CD4-positive, alpha-beta T cell (primary cell): ENCODE results near the gene RBM19. TPM values are rescaled to one million over a fixed set of nuclear protein-coding genes. Genes with fewer than 3 reads are reported as not detected.

Experiments
- ATAC-seq: fragments of 200-7000 bp; cut with Tn5 transposase; one replicate; pipeline ENCODE4 v1.10.0; 2022; ENCODE audit warnings: mild to moderate bottlenecking; ENCODE audit not compliant: poor library complexity
- CTCF ChIA-PET: fragments of 350-600 bp; sonication (Branson Sonifier 250); formaldehyde crosslinking; loops from one replicate; lab custom pipeline; 2021; ENCODE audit warnings: antibody characterized with exemption, inconsistent platforms; lab: Charles Lee
- POLR2A ChIA-PET: fragments of 350-600 bp; sonication (Branson Sonifier 250); formaldehyde crosslinking; loops from one replicate; lab custom pipeline; 2021; ENCODE audit warnings: antibody characterized with exemption, inconsistent platforms; lab: Charles Lee
- DNase-seq, 14 experiments: peaks; one replicate each; pipeline ENCODE4 v3.0.0-alpha.2; 2013 to 2020; ENCODE audit warnings: mixed read lengths in 2 of 14
- H3K27ac ChIP-seq, 2 donors: one replicate each; pipeline versions ENCODE4 v1.5.1 to v1.7.0; 2013; ENCODE audit warnings: low read length in 2 of 2, low read depth in 1 of 2, mild to moderate bottlenecking in 1 of 2
- H3K27me3 ChIP-seq, 2 experiments: 1 replicate in 1 of 2; 2 replicates in 1 of 2; pipeline versions ENCODE4 v1.6.1 to v1.7.0; 2013; ENCODE audit warnings: low read length in 2 of 2, control low read depth in 1 of 2, mild to moderate bottlenecking in 1 of 2, moderate library complexity in 1 of 2; ENCODE audit not compliant: insufficient read depth in 2 of 2, control insufficient read depth in 1 of 2
- H3K36me3 ChIP-seq: one replicate; pipeline ENCODE4 v1.6.1; 2013; ENCODE audit warnings: low read length, control low read depth; ENCODE audit not compliant: insufficient read depth
- H3K4me1 ChIP-seq: one replicate; pipeline ENCODE4 v1.6.1; 2013; ENCODE audit warnings: low read length, control low read depth; ENCODE audit not compliant: insufficient read depth
- H3K4me3 ChIP-seq: one replicate; pipeline ENCODE4 v1.5.1; 2013; ENCODE audit warnings: mild to moderate bottlenecking, low read length, moderate library complexity
- H3K9me3 ChIP-seq, 2 experiments: 1 replicate in 1 of 2; 2 replicates in 1 of 2; pipeline versions ENCODE4 v1.6.1 to v1.7.0; 2013; ENCODE audit warnings: low read length in 2 of 2, mild to moderate bottlenecking in 2 of 2, control low read depth in 1 of 2, moderate library complexity in 1 of 2; ENCODE audit not compliant: control insufficient read depth in 1 of 2, insufficient read depth in 1 of 2
- H3K27ac Mint-ChIP-seq: one replicate; pipeline ENCODE4 v1.8.0; 2020; ENCODE audit warnings: mixed read lengths
- H3K27me3 Mint-ChIP-seq: one replicate; pipeline ENCODE4 v1.8.0; 2021; ENCODE audit warnings: mixed read lengths
- H3K36me3 Mint-ChIP-seq: one replicate; pipeline ENCODE4 v1.8.0; 2021; ENCODE audit warnings: low read depth, mixed read lengths
- H3K4me1 Mint-ChIP-seq: one replicate; pipeline ENCODE4 v1.8.0; 2021; ENCODE audit warnings: low read depth, mixed read lengths
- H3K4me3 Mint-ChIP-seq: one replicate; pipeline ENCODE4 v1.8.0; 2020; ENCODE audit warnings: mild to moderate bottlenecking, mixed read lengths
- H3K9me3 Mint-ChIP-seq: one replicate; pipeline ENCODE4 v1.8.0; 2020; ENCODE audit warnings: mixed read lengths
- intact Hi-C, 2 experiments: fragments of 100-400 bp; cut with DNase I in 1 of 2; cut with micrococcal nuclease in 1 of 2; formaldehyde crosslinking; loops; one replicate each; pipeline versions ENCODE4 v1.15.1 to v1.9.0; 2023 to 2025; cut with DNase I, micrococcal nuclease
- total RNA-seq, 174 experiments: library from RNA in 2 of 174; stranded (reverse) in 2 of 174; gene quantifications; one replicate each; pipeline ENCODE4 v1.2.3 and lab custom pipeline; 2021 to 2026
- TF ChIP-seq, protein P1 (sequence below): fragments of 200-600 bp; IDR thresholded peaks from one replicate; pipeline ENCODE4 v1.8.0; 2022; ENCODE audit warnings: antibody characterized with exemption, mild to moderate bottlenecking

RBM19 gene
- total RNA-seq, 2 experiments from 2014 or later = 57.1 to 58.5 TPM

DNA sequence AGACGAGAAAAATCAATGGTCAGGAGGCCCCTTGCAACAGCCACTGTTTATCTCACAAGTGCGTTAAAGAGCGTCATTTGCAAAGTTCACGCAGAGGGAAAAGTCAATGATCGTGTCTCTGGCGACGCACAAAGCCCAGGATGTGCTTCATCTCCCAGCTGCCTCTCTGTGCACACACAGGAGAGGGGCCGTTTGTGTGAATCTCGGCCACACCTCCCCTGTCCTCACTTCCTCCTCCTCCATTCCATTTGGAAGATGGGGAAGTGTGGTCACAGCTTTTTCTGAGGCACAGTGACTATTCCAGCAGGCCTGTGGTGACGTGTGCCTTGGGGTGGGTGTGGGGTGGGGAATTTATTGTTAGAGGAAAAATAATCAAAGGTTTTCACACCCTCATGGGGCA, 90.4 kb downstream of the RBM19 start:
- Mint-ChIP-seq H3K36me3 (peaks cover 46% of the 10 kb centered on the region), H3K27me3 (no peaks in the 10 kb centered on the region), H3K9me3 (no peaks in the 10 kb centered on the region), H3K27ac (no peak overlapping the region), H3K4me1 (no peaks in the 10 kb centered on the region), H3K4me3 (no peak overlapping the region)
- ChIA-PET POLR2A (no interaction called here), CTCF (no interaction called here)
- intact Hi-C loops = no loop called here
- H3K27me3 ChIP-seq = no peaks in the 10 kb centered on the region
- DNase-seq (no peak), ATAC-seq (no peak)
- H3K27ac ChIP-seq = no peak overlapping the region
- TF ChIP-seq, protein P1, sequence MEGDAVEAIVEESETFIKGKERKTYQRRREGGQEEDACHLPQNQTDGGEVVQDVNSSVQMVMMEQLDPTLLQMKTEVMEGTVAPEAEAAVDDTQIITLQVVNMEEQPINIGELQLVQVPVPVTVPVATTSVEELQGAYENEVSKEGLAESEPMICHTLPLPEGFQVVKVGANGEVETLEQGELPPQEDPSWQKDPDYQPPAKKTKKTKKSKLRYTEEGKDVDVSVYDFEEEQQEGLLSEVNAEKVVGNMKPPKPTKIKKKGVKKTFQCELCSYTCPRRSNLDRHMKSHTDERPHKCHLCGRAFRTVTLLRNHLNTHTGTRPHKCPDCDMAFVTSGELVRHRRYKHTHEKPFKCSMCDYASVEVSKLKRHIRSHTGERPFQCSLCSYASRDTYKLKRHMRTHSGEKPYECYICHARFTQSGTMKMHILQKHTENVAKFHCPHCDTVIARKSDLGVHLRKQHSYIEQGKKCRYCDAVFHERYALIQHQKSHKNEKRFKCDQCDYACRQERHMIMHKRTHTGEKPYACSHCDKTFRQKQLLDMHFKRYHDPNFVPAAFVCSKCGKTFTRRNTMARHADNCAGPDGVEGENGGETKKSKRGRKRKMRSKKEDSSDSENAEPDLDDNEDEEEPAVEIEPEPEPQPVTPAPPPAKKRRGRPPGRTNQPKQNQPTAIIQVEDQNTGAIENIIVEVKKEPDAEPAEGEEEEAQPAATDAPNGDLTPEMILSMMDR = no peak
- no peaks in the 10 kb centered on the region for H3K9me3 ChIP-seq
- H3K4me1 ChIP-seq = no peaks in the 10 kb centered on the region
- H3K4me3 ChIP-seq = no peak overlapping the region
- peaks cover 33% of the 10 kb centered on the region for H3K36me3 ChIP-seq

GRCh38 chr12:113874999-113875561, 91.0 kb downstream of the RBM19 start:
- no peak overlapping the region for H3K27ac ChIP-seq
- H3K36me3 Mint-ChIP-seq = peaks cover 52% of the 10 kb centered on the region
- no peaks in the 10 kb centered on the region for H3K4me1 Mint-ChIP-seq
- H3K27ac Mint-ChIP-seq = no peak overlapping the region
- intact Hi-C loops = no loop called here
- H3K4me3 ChIP-seq = no peak overlapping the region
- H3K9me3 Mint-ChIP-seq = no peaks in the 10 kb centered on the region
- H3K27me3 Mint-ChIP-seq = no peaks in the 10 kb centered on the region
- peaks cover 35% of the 10 kb centered on the region for H3K36me3 ChIP-seq
- no peak for DNase-seq
- no peak for ATAC-seq
- no peak overlapping the region for H3K4me3 Mint-ChIP-seq
- ChIA-PET POLR2A (no interaction called here), CTCF (no interaction called here)
- H3K9me3 ChIP-seq = no peaks in the 10 kb centered on the region
- no peaks in the 10 kb centered on the region for H3K27me3 ChIP-seq
- H3K4me1 ChIP-seq = no peaks in the 10 kb centered on the region
- TF ChIP-seq, protein P1 = no peak

- no peaks in the 10 kb centered on the region for H3K27me3 Mint-ChIP-seq
- no peaks in the 10 kb centered on the region for H3K9me3 Mint-ChIP-seq
- ATAC-seq (no peak), DNase-seq (no peak)
- Histone ChIP-seq H3K4me1 (no peaks in the 10 kb centered on the region), H3K4me3 (no peak overlapping the region), H3K36me3 (peaks cover 29% of the 10 kb centered on the region), H3K27ac (no peak overlapping the region), H3K9me3 (no peaks in the 10 kb centered on the region), H3K27me3 (no peaks in the 10 kb centered on the region)
- no peaks in the 10 kb centered on the region for H3K4me1 Mint-ChIP-seq
- intact Hi-C loops = no loop called here
- H3K4me3 Mint-ChIP-seq = no peak overlapping the region
- TF ChIP-seq, protein P1 = no peak
- H3K36me3 Mint-ChIP-seq = peaks cover 46% of the 10 kb centered on the region
- ChIA-PET POLR2A (no interaction called here), CTCF (no interaction called here)
- H3K27ac Mint-ChIP-seq = no peak overlapping the region
Measured at GRCh38 chr12:113874326-113874725, 91.8 kb downstream of the RBM19 start.
